H1 (cell line): ENCODE measurements around the gene MMP21. TPM values are rescaled to one million over a fixed set of nuclear protein-coding genes. Genes with fewer than 3 reads are reported as not detected.
A peak's percentile ranks its signal among the peaks of the same experiment; 100 is the strongest.

ENCODE experiments used
- CTCF ChIA-PET: fragments of 300-600 bp; sonication (Branson Sonifier 250); formaldehyde crosslinking; loops from one replicate; lab custom pipeline; 2021; ENCODE audit not compliant: partially characterized antibody; lab: Charles Lee
- POLR2A ChIA-PET: fragments of 300-600 bp; sonication (Branson Sonifier 250); formaldehyde crosslinking; loops from one replicate; lab custom pipeline; 2021; ENCODE audit warnings: inconsistent platforms; ENCODE audit not compliant: partially characterized antibody; lab: Charles Lee
- DNase-seq, 2 experiments: peaks; one replicate each; pipeline versions ENCODE4 v3.0.0 to v3.0.0-alpha.2; 2010 to 2022; ENCODE audit warnings: low spot score in 2 of 2, low read depth in 1 of 2, mixed read lengths in 1 of 2
- FAIRE-seq: peaks from 2 replicates; lab custom pipeline; 2011; peaks lifted over from hg19 to GRCh38; lab: Jason Lieb, UNC
- H2AFZ ChIP-seq: 2 replicates; pipeline ENCODE4 v1.8.1; 2012; ENCODE audit warnings: low read length, inconsistent platforms
- H2AK5ac ChIP-seq: 2 replicates; pipeline ENCODE4 v1.6.1; 2013; ENCODE audit warnings: low read depth, low read length
- H2BK120ac ChIP-seq: replicated peaks from 2 replicates; pipeline ENCODE3; 2013; ENCODE audit warnings: low read depth, low read length, inconsistent platforms
- H2BK12ac ChIP-seq: 2 replicates; pipeline ENCODE4 v1.6.1; 2013; ENCODE audit warnings: low read depth, low read length
- H2BK15ac ChIP-seq: 2 replicates; pipeline ENCODE4 v1.6.1; 2013; ENCODE audit warnings: low read length
- H2BK20ac ChIP-seq: 2 replicates; pipeline ENCODE4 v1.6.1; 2013; ENCODE audit warnings: low read length
- H2BK5ac ChIP-seq: 2 replicates; pipeline ENCODE4 v1.6.1; 2013; ENCODE audit warnings: low read depth, low read length
- H3K14ac ChIP-seq: 2 replicates; pipeline ENCODE4 v1.6.1; 2013; ENCODE audit warnings: inconsistent platforms; ENCODE audit not compliant: insufficient read length
- H3K18ac ChIP-seq: 2 replicates; pipeline ENCODE4 v1.6.1; 2013; ENCODE audit warnings: low read length; ENCODE audit errors: extremely low read depth
- H3K23ac ChIP-seq: 2 replicates; pipeline ENCODE4 v1.6.1; 2013; ENCODE audit warnings: inconsistent platforms; ENCODE audit not compliant: insufficient read length
- H3K23me2 ChIP-seq: 2 replicates; pipeline ENCODE4 v1.6.1; 2013; ENCODE audit warnings: low read depth, low read length
- H3K27ac ChIP-seq: 2 replicates; pipeline ENCODE4 v1.6.1; 2011; ENCODE audit warnings: low read depth, low read length, inconsistent platforms
- H3K27me3 ChIP-seq, 4 experiments: replicated peaks in 1 of 4; 1 replicate in 1 of 4; 2 replicates in 3 of 4; pipeline versions ENCODE4 v1.6.1 to v1.8.1; 2011 to 2013; ENCODE audit warnings: low read length in 3 of 4, mild to moderate bottlenecking in 3 of 4, inconsistent platforms in 2 of 4, mixed read lengths in 2 of 4, moderate library complexity in 1 of 4; ENCODE audit not compliant: control insufficient read depth in 3 of 4, insufficient read depth in 3 of 4; ENCODE audit errors: extremely low read depth in 1 of 4
- H3K36me3 ChIP-seq, 4 experiments: 2 replicates each; pipeline versions ENCODE4 v1.6.1 to v1.8.1; 2011 to 2013; ENCODE audit warnings: mild to moderate bottlenecking in 4 of 4, low read length in 3 of 4, moderate library complexity in 2 of 4, control low read depth in 1 of 4, inconsistent platforms in 1 of 4; ENCODE audit not compliant: insufficient read depth in 4 of 4, control insufficient read depth in 2 of 4
- H3K4ac ChIP-seq: replicated peaks from 2 replicates; pipeline ENCODE3; 2013; ENCODE audit warnings: low read length, low read depth, mixed read lengths, inconsistent platforms; ENCODE audit not compliant: insufficient read length
- H3K4me1 ChIP-seq, 4 experiments: replicated peaks in 1 of 4; 1 replicate in 1 of 4; 2 replicates in 3 of 4; pipeline versions ENCODE4 v1.6.1 to v1.8.1; 2011 to 2013; ENCODE audit warnings: low read length in 3 of 4, inconsistent platforms in 2 of 4, mixed read lengths in 1 of 4; ENCODE audit not compliant: insufficient read depth in 4 of 4, control insufficient read depth in 3 of 4
- H3K4me2 ChIP-seq, 2 experiments: 2 replicates each; pipeline versions ENCODE4 v1.6.1 to v1.8.1; 2011 to 2013; ENCODE audit warnings: low read depth in 2 of 2, low read length in 2 of 2, control low read depth in 1 of 2, inconsistent platforms in 1 of 2, mild to moderate bottlenecking in 1 of 2; ENCODE audit not compliant: insufficient read depth in 1 of 2
- H3K4me3 ChIP-seq, 4 experiments: fragments of 200-600, 300-600 bp in 1 of 4; sonication (generic), shearing (Covaris generic), sonication (Bioruptor Twin) in 1 of 4; 2 replicates each; pipeline versions ENCODE4 v1.5.1 to v1.8.1; 2011 to 2016; ENCODE audit warnings: low read length in 4 of 4, low read depth in 3 of 4, control low read depth in 2 of 4, inconsistent platforms in 2 of 4, mild to moderate bottlenecking in 2 of 4, mixed read lengths in 1 of 4, moderate library complexity in 1 of 4; ENCODE audit not compliant: insufficient read depth in 2 of 4; ENCODE audit errors: extremely low read depth in 1 of 4
- H3K56ac ChIP-seq: replicated peaks from 2 replicates; pipeline ENCODE3; 2013; ENCODE audit warnings: low read depth, mild to moderate bottlenecking, mixed read lengths, low read length, inconsistent platforms; ENCODE audit not compliant: insufficient read length
- H3K79me1 ChIP-seq: 2 replicates; pipeline ENCODE4 v1.6.1; 2013; ENCODE audit warnings: low read depth, low read length, control low read depth
- H3K79me2 ChIP-seq, 2 experiments: 2 replicates each; pipeline versions ENCODE4 v1.6.1 to v1.8.1; 2012 to 2013; ENCODE audit warnings: low read length in 2 of 2, mild to moderate bottlenecking in 2 of 2, inconsistent platforms in 1 of 2; ENCODE audit not compliant: insufficient read depth in 2 of 2, control insufficient read depth in 1 of 2
- H3K9ac ChIP-seq, 4 experiments: replicated peaks in 1 of 4; 1 replicate in 1 of 4; 2 replicates in 3 of 4; pipeline versions ENCODE4 v1.6.1 to v1.8.1; 2011 to 2013; ENCODE audit warnings: low read depth in 3 of 4, low read length in 3 of 4, control low read depth in 2 of 4, mild to moderate bottlenecking in 2 of 4, moderate library complexity in 2 of 4, inconsistent platforms in 1 of 4; ENCODE audit errors: extremely low read depth in 1 of 4
- H3K9me3 ChIP-seq, 2 experiments: 2 replicates each; pipeline versions ENCODE4 v1.6.1 to v1.8.1; 2012 to 2013; ENCODE audit warnings: mild to moderate bottlenecking in 2 of 2, moderate library complexity in 2 of 2, control low read depth in 1 of 2, inconsistent platforms in 1 of 2, low read depth in 1 of 2, low read length in 1 of 2, mixed read lengths in 1 of 2; ENCODE audit not compliant: insufficient read depth in 2 of 2
- H4K20me1 ChIP-seq, 2 experiments: replicated peaks in 1 of 2; 2 replicates each; pipeline versions ENCODE3 to v1.8.1; 2011 to 2013; ENCODE audit warnings: inconsistent platforms in 2 of 2, low read length in 2 of 2, mild to moderate bottlenecking in 1 of 2; ENCODE audit not compliant: insufficient read depth in 2 of 2, control insufficient read depth in 1 of 2
- H4K5ac ChIP-seq: 2 replicates; pipeline ENCODE4 v1.6.1; 2013; ENCODE audit warnings: low read length, low read depth, mixed read lengths, inconsistent platforms; ENCODE audit not compliant: insufficient read length
- H4K8ac ChIP-seq: 2 replicates; pipeline ENCODE4 v1.8.0; 2013; ENCODE audit warnings: mild to moderate bottlenecking, moderate library complexity, low read length, inconsistent platforms; ENCODE audit not compliant: insufficient read depth; ENCODE audit errors: extremely low read depth
- H4K91ac ChIP-seq: replicated peaks from 2 replicates; pipeline ENCODE3; 2013; ENCODE audit warnings: low read length, mixed read lengths, inconsistent platforms; ENCODE audit not compliant: insufficient read length
- BRCA1 ChIP-seq: IDR thresholded peaks from 2 replicates; pipeline ENCODE4 v1.6.1; 2012; ENCODE audit warnings: low read depth, low read length, improper control_type of control experiment
- CBX5 ChIP-seq: fragments of 300-800, 300-1000 bp; sonication (generic); IDR thresholded peaks from 2 replicates; pipeline ENCODE4 v1.7.1; 2016; ENCODE audit warnings: antibody characterized with exemption, low read length, low read depth
- CEBPB ChIP-seq: IDR thresholded peaks from 2 replicates; pipeline ENCODE4 v1.6.1; 2012; ENCODE audit warnings: low read depth, low read length
- CTBP2 ChIP-seq: IDR thresholded peaks from 2 replicates; pipeline ENCODE4 v1.7.0; 2011; ENCODE audit warnings: borderline replicate concordance, mild to moderate bottlenecking, moderate library complexity, mixed read lengths, low read length; ENCODE audit not compliant: insufficient read depth, insufficient read length
- EZH2 ChIP-seq: fragments of 200-600 bp; sonication (generic); IDR thresholded peaks from 2 replicates; pipeline ENCODE4 v1.7.1; 2012; ENCODE audit warnings: low read depth, mild to moderate bottlenecking, moderate library complexity, low read length, inconsistent platforms; ENCODE audit not compliant: severe bottlenecking
- FOSL1 ChIP-seq: IDR thresholded peaks from 2 replicates; pipeline ENCODE4 v1.6.1; 2011; ENCODE audit warnings: mild to moderate bottlenecking, low read depth, low read length, moderate library complexity; ENCODE audit not compliant: insufficient read depth
- GABPA ChIP-seq: IDR thresholded peaks from 2 replicates; pipeline ENCODE4 v1.6.1; 2011; ENCODE audit warnings: mild to moderate bottlenecking, low read length, moderate library complexity, borderline replicate concordance; ENCODE audit not compliant: insufficient read depth
- MAFK ChIP-seq: IDR thresholded peaks from 2 replicates; pipeline ENCODE4 v1.6.1; 2012; ENCODE audit warnings: low read depth, mild to moderate bottlenecking, improper control_type of control experiment, low read length
- NRF1 ChIP-seq: IDR thresholded peaks from 2 replicates; pipeline ENCODE4 v1.6.1; 2011; ENCODE audit warnings: mild to moderate bottlenecking, low read depth, low read length, improper control_type of control experiment
- POLR2A ChIP-seq, 2 experiments: IDR thresholded peaks; 1 replicate in 1 of 2; 2 replicates in 1 of 2; pipeline ENCODE4 v1.6.1; 2011; ENCODE audit warnings: low read depth in 2 of 2, low read length in 2 of 2, mild to moderate bottlenecking in 2 of 2; ENCODE audit errors: control extremely low read depth in 1 of 2
- RNF2 ChIP-seq: fragments of 200-900, 300-1000 bp; sonication (generic); IDR thresholded peaks from 2 replicates; pipeline ENCODE4 v1.7.1; 2016; ENCODE audit warnings: borderline replicate concordance, low read depth, mild to moderate bottlenecking, antibody characterized with exemption, low read length; ENCODE audit not compliant: poor library complexity, severe bottlenecking; ENCODE audit errors: missing control alignments
- SAP30 ChIP-seq: fragments of 300-600 bp; sonication (generic); IDR thresholded peaks from 2 replicates; pipeline ENCODE4 v1.7.1; 2012; ENCODE audit warnings: low read length, moderate library complexity, mild to moderate bottlenecking, inconsistent platforms; ENCODE audit not compliant: insufficient read depth, insufficient replicate concordance
- SP1 ChIP-seq: IDR thresholded peaks from 2 replicates; pipeline ENCODE4 v1.6.1; 2011; ENCODE audit warnings: low read depth, low read length
- SP2 ChIP-seq: IDR thresholded peaks from 2 replicates; pipeline ENCODE4 v1.6.1; 2012; ENCODE audit warnings: mild to moderate bottlenecking, low read length, inconsistent platforms
- SP4 ChIP-seq: IDR thresholded peaks from 2 replicates; pipeline ENCODE4 v1.6.1; 2012; ENCODE audit warnings: low read length, inconsistent platforms
- WGBS, 2 experiments: shearing (Covaris generic) in 1 of 2; methylation state at CpG; one replicate each; pipeline versions ENCODE4 v1.1.6 to v1.1.7; 2013 to 2015; ENCODE audit warnings: low lambda C conversion rate in 2 of 2, mixed read lengths in 2 of 2, inconsistent platforms in 1 of 2, low coverage in 1 of 2, missing lambda C conversion rate in 1 of 2; ENCODE audit not compliant: insufficient replicate concordance in 2 of 2, insufficient coverage in 1 of 2, insufficient read length in 1 of 2; ENCODE audit errors: extremely low coverage in 1 of 2, missing lambda C conversion rate in 1 of 2; 5-methylcytosine and 5-hydroxymethylcytosine counted together
- polyA plus RNA-seq, 7 experiments: library from polyadenylated mRNA; depleted of rRNA in 3 of 7; stranded (reverse) in 5 of 7; unstranded in 2 of 7; fragments of >200 nt in 5 of 7; fragments of 200-250 nt in 2 of 7; gene quantifications; 1 replicate in 5 of 7; 2 replicates in 1 of 7; 4 replicates in 1 of 7; pipeline versions ENCODE4 v1.2.1 to v1.2.3, GENCODE V29; 2011 to 2013; ENCODE audit warnings: missing spikeins in 2 of 7, mixed read lengths in 2 of 7
- total RNA-seq: library from RNA; stranded (reverse); fragmentation: NEBNext Ultra II Directional; extraction: Animal tissue kit (Norgen Biotek cat#: 25700); gene quantifications from 2 replicates; pipeline ENCODE4 v1.2.1, GENCODE V29; 2021

MMP21 gene
- total and polyA plus RNA-seq, 2 of the 8 experiments (the other 6 are each of a cell fraction or from before 2014, with no cell fraction given): not detected

- H4K8ac ChIP-seq: no peak overlapping the region
- TF ChIP-seq SAP30 (no peak), EZH2 (no peak), FOSL1 (no peak), SP1 (no peak), CBX5 (no peak), GABPA (no peak), RNF2 (no peak), CTBP2 (no peak), SP4 (no peak), NRF1 (no peak), SP2 (no peak), POLR2A (IDR thresholded peaks at IDR 0.05; ENCODE audit: control extremely low read depth in 1 of 2, low read depth in 2 of 2, low read length in 2 of 2) (no peak), BRCA1 (no peak), MAFK (no peak), CEBPB (no peak)
Measured at GRCh38 chr10:125783408-125783807, 7.8 kb upstream of the MMP21 start.

More at GRCh38 chr10:125783408-125783807, 7.8 kb upstream of the MMP21 start:
- Histone ChIP-seq H4K5ac (no peak overlapping the region), H3K14ac (no peak overlapping the region), H3K27ac (no peak overlapping the region), H3K4me2 (no peak overlapping the region), H3K23ac (no peak overlapping the region), H3K79me2 (no peaks in the 10 kb centered on the region), H2BK15ac (no peak overlapping the region), H3K9ac (no peak overlapping the region), H2BK20ac (no peak overlapping the region), H2BK12ac (no peak overlapping the region), H3K9me3 (no peaks in the 10 kb centered on the region), H3K79me1 (no peaks in the 10 kb centered on the region), H4K91ac (no peak overlapping the region), H3K27me3 (no peaks in the 10 kb centered on the region), H3K56ac (no peak overlapping the region), H2AK5ac (no peak overlapping the region), H3K4me1 (no peaks in the 10 kb centered on the region), H2AFZ (no peak overlapping the region), H3K4me3 (no peak overlapping the region), H3K18ac (no peak overlapping the region), H2BK5ac (no peak overlapping the region), H2BK120ac (no peak overlapping the region), H3K36me3 (no peaks in the 10 kb centered on the region; a peak in 1 of 8 replicates), H3K4ac (peak overlapping the region; percentile 29), H3K23me2 (no peaks in the 10 kb centered on the region), H4K20me1 (no peaks in the 10 kb centered on the region)
- WGBS, 2 experiments: 92% methylated on average over 7 of the region's 7 CpGs; no CpG with 5 or more reads in 1 of the 2 experiments
- ChIA-PET CTCF (interaction anchor here (0.9 to 1.4 kb wide), 2 partner anchors 12 to 31 kb away, joined by 4 read pairs; no protein-coding TSS in a partner anchor), POLR2A (interaction anchor here (1.4 to 1.7 kb wide), 3 partner anchors 9 to 14 kb away, joined by 4 to 5 read pairs (median 5); no protein-coding TSS in a partner anchor)
- FAIRE-seq (no peak), DNase-seq (no peak)
